ENCODE results near the gene USP48.

Gene USP48

DNA sequence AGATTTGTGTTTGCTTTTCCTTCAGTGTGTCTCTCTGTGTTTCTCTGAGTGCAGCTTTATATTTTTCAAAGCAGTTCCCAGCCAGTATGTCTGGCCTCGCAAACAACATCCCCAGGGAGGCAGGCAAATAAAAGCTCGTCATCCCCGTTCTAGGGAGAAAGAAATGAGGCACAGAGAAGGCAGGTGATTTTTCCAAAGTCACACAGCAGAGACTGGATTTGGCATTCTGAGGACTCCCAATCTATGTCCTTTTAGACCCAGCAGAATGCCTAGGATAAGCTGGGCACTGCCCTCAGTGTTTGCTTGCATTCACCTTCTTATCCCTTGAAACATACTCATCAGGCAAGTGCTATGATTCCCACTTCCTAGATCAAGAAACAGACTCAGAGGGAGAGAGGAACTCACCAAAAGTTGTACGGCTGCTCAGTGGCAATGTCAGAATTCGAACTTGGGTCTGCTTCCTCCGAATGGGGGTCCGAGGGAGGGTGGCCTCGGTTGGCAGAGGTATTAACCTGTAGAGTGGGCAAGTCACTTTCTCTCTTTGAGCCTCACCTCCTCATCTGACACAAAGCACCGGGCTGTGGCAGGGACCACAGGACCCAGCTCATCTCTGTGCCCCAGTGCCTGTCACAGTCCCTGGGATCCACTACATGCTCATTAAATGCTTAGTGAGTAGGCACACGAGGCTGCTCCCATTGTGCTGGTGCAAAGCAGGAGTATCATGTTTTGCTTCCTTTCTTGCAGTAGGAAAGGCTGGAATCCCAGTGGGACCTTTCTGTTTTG lies 118.0 kb downstream of the USP48 start:
- no peak for DNase-seq

DNA sequence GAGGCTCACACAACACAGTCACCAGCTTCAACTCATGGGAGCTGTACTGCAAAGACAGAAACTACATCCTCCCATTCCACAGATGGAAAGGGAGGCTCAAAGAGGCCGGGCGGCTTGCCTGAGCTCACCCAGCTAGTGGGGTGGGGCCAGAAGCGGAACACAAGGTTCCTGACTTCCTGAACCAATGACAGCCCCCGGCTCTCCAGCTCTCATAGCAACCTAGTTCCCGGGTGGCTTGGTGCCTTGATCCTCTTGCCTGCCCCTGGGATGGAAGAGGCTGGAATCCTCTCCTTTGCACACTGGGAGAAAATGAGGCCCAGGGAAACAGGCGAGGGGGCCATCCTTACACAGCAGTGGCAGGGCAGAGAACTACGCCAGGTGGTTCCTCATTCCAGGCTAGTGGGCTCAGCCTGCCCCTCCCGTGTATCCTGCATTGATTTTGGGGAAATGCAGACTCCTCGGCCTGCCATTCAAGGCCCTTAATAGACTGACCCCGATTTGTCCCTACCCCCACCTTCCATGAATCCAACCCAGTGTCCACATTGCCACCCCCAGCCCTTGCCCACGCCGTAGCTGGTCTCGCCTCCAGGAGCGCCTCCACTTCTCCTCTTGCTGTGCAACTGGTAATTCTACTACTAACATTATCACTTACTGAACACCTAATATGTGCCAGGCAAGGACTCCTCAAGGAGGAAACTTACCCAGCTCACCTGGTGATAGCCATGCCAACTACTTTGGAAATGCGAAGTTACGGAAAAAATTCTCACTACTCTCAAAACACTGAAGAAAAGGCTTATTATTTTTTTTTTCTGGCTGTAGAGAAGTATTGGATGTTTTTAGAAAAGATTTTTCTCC lies 118.8 kb downstream of the USP48 start:
- DNase-seq = peak; percentile 46

DNA sequence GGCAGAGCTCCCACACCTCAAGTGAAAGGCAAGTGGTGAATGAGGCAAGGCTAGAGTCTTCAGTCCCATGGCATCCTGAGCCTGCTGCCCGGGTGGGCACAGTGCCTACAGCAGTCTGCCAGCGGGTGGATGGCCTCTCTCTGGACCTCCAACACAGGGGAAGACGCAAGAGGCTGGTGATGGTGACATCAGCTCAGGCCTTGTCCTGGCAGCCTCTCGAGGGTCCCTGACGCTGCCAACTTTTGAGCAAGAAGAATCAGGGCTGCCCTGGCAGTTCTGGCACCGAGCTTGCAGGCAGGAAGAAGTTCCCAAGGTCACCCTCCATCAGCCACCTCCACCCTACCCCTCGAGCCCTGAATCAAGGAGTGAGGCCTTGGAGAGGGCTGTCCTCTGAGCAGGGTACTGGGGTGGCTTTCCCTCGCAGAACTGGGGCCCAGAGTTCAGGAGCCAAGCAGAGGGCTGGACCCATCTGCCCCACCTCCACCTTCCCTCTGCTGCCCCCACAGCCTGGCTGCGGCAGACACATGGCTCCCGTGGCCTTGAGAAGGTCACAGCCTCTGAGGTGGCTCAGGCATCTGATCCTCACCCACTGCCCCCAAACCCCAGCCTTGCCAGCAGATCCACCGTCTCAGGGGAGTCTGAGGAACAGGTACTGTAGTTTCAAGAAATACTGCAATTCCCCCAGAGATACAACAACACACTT lies 119.5 kb downstream of the USP48 start:
- no peak for DNase-seq

DNA sequence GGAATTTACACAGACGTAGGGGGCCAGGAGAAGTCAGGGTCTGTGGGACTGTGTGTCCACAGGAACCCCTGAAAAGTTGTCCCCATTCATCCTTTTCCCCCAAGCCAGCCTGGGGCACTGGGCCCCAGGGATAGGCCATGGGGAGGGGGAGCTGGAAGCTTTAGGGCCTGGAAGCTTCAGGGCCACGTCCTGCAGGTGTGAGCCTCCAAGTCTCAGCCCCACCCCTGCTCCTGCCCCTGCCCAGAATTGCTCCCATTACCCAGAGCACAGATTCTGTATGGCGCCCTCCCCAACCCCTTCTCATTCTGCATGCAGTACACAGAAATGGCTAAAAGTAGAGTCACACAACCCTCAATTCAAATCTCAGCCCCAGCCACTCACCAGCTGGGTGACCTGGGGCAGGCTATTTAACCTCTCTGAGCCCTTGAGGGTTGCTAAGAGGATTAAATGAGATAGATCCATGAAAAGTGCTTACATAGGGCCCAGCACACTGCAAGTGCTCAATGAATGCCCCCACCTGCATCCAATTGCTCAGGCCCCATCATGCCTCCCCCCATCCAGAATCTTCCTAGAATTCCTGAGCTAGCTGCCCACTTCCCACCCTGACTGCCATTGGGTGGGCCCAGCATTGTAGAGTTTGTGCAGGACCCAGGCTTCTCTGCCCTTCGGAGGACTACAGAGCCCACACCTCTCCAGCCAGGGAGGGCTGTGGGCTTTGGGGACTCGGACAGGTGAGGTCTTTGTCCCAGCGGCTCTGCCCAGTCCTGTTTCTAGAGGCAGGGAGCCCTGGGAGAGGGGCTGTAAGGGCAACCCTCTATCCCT lies 120.3 kb downstream of the USP48 start:
- DNase-seq = no peak

DNA sequence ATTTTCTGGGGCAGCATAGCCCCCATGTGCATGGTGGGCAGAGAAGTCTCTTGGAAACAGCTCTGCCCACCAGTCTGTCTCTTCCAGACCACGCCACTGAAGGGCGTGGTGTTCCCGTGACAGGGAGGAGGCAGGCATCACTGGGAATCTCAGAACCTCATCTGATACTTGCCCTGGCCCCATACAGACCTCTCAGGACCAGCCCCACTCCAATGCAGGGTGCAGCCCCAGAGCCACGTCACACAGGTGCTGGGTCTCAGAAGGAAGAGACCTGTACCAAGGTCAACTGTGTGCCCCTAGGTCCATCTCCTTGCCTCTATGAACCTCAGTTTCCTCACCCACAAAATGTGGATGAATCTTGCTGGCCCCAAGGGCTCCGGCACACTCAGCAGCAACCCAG lies 121.1 kb downstream of the USP48 start:
- DNase-seq = no peak

DNA sequence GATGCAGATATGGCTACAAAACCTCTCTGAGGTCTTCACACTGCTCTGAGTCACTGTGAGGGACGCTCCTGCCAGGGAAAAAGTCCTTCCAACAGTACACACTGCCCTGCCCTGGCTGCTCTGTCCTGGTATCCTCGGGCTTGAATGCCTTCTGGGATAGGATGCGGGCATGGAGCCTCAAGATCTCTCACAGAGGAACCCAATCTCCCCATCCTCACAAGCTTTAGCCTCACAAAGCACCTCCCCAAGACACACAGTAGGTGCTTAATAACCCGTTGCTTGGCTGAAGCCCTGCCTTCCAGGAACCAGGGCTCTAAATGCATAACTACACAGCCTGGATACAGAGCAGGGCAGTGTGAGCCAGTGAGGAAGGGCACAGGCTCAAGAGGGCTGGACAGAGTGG lies 123.0 kb downstream of the USP48 start:
- DNase-seq = no peak

DNA sequence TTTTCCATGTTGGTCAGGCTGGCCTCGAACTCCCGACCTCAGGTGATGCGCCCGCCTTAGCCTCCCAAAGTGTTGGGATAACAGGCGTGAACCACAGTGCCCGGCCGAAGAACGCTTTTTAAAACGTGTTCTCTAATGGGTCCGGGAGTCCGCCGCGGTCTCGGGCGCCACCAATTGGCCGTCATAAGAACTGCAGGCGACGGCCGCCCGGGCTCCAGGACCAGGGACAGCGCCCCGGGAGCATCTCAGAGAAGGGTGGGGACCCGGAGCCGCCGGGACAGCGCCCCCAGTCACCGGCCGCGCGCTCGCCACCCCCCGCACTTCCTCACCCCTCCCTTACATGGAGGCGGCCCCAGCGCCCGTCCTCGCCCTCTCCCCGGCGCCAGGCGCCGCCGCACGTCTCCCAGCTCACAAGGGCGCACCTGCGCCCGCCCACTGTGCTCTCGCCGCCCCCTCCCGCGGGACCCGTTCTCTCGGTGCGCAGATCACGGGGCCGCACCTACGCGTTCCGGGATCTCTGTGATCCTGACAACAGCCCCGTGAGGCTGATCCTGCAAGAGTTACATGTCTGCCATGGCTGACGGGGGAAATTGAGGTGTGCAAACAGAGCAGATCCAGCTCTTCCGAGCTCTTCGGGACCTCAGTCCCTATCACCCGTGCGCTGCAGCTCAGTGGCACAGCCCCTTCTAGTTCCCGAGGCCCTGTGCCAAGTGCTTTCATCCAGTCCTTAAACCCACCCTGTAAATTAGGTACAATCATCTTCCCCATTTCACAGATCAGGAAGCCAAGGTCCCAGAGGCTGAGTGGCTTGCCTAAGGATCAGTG lies 123.6 kb downstream of the USP48 start:
- DNase-seq = peak; percentile 85

DNA sequence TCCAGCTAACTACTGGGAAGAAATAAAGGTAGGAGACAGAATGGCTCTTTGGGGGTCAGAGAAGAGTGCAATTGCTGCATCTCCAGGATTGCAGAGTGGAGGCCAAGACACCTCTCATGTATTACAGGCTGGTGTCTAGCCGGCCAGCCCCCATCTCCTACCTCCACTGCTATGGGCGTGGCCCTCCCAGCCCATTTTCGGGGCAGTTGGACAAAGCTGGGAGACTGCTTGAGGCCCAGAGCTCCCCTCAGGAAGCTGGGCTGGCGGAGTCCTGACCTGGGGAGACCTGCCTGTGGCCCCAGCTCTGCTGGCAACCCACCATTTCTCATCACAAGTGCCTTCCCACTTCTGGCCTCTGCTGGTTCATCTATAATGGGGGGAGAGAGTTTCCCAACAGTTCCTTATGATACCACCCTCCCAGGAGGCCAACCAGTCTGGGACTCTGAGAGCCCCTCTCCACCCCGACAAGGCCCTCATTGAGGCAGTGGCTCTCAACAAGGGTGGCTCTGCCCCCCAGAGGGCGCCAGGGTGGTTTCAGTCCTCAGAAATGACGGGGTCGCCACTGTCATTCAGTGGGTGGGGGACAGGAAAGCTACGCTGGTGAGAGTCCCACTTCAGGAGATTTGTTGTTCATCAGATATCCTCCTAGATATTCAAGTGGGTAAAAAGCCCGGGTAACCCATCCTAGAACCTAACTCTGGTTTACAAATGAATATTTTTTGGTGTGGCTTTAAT lies 125.3 kb downstream of the USP48 start:
- DNase-seq = no peak

DNA sequence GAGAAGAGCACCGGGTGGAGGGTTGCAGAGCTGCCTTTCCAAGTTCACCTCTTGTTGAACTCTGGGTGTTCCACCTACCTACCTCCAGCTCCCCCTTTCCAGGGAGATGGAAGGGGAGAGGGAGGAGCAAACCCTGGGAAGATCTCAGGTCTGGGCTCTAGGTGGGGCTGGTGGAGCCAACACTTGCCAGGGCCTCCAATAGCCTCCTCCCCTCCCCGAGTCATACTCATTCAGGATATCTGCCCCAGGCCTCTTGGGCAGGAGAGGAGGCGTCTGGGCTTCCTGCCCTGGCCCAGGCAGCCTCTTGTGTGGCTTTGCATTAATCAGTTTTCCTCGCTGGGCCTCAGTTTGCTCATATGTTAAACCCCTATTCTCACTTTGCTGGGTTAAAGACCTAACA lies 127.2 kb downstream of the USP48 start:
- peak; percentile 55 for DNase-seq

DNA sequence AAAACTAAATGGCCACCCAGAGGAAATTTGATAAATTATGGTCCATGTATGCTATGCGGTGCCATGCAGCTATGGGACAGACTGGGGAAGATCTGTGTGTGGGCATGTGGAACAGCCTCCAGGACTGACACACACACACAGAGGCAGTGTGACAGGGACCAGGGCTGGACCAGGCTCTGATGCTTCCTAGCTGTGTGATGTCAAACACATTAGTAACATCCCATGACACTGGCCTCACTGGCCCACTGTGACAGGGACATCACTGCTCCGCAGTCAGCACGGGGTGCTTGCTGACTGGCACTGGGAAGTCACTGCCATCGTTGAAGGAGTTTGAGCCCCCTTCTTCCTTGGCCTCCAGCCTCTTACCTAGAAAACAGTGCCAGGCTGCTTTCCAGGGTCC lies 127.7 kb downstream of the USP48 start:
- no peak for DNase-seq

DNA sequence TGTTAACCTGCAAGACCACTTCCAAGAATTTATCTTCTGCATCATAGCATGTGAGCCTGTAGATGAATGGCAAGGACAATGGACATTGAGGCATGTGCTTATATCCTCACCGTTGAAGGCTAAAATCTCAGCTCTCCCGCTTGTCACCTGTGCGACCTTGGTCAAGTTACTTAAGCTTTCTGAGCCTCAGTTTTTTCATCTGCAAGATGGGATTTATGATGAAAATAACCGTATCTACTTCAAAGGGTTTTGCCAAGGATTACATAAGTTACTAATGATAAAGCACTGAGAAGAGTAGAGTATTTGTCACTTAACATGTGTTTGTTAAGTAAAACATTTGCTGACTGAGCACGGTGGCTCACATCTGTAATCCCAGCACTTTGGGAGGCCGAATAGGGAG lies 128.7 kb downstream of the USP48 start:
- DNase-seq = no peak

DNA sequence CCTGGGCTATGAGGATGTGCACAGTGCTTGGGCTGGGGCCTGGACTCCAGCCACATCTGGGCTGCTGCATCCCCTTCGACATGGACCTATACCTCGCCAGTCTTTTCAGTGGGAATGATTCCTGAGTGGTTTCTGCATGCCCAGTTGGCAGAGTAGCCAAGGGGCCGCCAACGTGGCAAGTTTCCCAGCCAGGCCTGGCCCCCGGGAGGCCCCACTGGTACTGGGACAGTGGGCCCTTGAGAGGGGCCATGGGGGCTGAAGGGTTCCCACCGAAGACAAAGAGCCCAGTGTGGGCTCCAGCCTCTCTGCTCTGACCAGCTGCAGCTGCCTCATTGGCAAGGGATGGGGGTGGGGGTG lies 129.2 kb downstream of the USP48 start:
- no peak for DNase-seq

DNA sequence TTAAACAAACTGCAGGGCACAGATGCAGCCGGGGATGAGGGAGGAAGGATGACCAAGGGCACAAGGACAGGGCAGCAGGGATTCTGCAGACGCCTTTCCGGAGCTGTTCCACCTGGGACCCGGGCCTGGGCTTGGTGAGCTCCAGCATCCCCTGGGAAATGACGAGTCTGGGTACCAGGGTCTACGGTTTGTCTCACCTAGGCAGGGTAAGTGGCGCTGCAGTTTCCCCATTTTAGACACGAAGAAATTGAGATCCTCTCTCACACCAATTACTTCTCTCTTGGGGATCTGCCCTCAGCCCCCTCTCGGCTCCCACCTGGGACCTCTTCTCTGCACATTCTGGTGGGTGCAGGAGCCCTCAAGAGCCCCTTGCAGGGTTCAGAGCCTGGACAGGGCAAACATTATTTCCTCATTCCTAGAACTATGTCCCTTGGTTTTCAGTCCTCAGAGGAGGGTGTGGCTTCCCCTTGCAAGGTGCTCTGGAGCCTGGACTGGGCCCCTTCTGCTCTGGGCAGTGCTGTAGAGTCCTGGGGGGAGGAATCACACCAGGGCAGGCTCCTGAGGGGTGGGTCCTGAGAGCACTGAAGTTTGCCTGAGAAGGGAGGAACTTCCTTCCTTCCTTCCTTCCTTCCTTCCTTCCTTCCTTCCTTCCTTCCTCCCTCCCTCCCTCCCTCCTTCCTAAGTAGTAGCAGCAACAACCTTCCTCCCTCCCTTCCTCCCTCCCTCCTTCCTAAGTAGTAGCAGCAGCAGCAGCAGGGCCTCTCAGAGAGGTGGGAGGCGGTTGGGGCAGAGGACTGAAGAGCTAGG lies 129.8 kb downstream of the USP48 start:
- no peak for DNase-seq

DNA sequence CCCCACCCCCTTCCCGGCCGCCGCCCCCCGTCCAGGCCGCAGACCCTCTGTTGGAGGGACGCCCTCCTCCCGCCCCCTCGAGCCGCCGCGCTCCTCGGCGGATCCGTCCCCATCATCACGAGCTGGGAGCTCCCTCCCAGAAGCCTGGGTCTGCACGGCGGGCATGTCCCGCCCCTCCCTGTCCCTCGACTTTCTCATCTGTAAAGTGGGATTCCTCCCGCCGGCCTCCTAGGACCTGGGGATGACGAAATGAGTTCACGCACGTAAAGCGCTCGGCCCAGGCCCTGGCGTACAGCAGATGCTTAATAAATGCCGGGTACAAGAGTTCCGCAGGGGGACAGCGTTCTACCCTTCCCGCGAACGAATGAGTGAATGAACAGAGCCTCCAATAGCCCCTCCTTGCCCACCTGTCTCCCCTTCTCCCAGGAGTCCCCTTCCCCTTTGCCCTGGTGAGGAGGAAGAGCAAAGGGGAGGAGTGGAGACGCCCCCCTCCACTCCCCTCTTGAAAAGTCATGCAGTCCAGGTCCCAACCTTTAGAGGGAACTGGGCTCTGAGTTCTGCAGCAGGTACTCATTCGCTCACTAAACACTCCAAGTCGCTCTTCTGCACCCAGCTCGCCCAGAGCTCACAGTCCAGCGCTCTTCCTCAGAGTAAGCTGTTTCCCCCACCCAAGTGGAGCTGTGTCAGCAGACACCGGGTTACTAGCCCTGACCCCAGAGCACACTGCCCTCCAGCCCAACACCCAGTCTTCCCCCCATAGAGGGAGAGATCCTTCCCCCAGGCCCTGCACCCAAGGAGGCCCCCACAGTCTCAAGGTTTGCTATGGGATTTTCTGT lies 130.6 kb downstream of the USP48 start:
- peak; percentile 41 for DNase-seq

DNA sequence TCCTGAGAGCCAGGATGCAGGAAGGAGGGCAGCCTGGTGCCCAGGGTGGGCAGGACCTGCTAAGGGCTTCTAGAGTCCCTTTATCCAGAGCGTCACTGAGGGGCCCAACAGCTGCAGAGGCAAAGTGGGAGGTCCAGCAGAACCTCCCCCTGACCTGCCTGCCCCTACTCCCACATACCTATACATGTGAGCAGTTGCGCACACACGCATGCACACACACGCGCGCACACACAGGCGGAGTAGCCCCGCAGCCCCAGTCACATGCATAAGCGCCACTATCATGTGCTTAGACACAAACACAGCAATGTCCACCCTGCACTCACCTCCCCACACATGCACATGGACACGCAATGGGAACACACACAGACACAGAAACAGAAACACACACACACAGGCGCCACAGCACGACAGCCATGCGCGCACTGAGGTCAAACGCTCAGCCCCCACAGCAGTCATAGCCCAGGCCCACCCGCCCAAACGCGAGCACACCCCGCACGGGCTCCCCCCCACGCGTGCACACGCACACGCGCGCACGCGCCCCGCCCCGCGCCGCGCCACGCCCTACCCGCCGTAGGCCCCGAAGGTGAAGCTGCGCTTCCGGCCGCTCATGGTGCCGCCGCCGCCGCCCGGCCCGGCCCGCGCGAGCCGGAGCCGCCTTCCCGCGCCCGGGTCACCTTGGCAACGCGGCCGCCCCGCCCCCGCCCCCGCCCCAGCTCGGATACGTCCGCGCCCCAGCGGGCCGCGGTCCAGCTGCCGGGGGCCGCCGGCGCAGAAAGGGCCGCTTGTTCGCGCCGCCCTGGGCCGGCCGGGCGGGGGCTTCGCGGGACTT lies 131.5 kb downstream of the USP48 start:
- peak; percentile 66 for DNase-seq

DNA sequence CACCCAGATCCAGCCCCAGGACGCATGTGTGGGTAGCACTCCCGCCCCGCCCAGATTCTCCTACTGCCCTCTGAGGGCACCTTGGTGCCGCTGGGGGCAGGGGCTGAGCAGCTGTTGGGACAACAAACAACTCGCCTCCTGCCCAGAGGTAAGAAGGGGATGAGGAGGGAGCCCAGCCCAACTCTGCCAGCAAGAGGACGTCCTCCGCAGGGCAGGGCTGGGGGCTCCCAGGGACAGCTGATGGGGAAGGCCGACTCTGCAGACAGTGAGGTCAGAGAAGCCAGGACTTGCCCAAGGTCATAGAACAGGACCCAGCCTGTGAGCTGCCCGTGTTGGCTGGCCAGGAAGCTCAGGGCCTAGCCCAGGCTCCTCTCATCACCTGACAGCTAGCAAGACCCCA lies 132.5 kb downstream of the USP48 start:
- DNase-seq = no peak

DNA sequence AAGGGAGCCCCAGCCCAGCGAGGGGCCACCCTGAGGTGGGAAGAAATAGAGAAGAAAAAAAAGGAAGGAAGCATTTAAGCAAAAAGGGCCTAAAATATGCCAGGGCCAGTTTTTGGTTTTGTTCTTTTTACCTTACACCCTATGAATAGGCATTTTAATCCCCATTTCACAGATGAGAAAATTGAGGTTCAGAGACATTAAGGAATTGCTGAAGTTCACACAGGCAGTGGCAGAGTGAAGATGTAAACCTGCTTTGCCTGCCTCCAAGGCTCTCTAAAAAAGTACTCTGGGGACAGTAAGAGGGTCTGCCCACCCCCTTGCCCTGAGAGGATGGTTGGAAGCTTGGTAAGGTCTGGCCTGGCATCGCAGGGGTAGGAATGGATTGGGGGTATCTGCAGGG lies 133.6 kb downstream of the USP48 start:
- DNase-seq = no peak

DNA sequence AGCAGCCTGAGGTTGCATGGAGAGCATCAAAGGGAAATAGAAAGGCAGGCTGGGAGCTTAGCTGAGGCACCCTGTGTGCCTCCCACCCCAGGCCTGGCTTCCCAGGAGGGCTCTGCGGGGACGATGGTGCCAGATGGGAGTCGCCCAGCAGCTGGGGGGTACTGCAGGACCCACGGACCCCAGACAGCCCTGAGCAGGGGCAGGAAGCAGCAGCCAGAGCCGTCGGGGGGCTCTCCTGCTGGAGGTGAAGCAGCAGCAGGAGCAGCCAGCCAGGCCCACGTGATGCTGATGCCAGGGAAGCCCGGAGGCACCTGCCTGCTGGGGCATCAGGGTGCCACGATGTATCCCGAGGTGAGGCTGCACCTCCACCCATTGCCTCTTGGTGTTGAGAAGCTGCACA lies 134.2 kb downstream of the USP48 start:
- DNase-seq = no peak
